GM20431 (cell line): Measurements from ENCODE around the gene CDHR3.

Experiments
- in situ Hi-C: fragments of 300-500 bp; cut with MseI, MboI; formaldehyde crosslinking; loops from one replicate; pipeline ENCODE4 v1.15.0; 2020; ENCODE audit warnings: low sequenced_read_pairs; ENCODE audit not compliant: unreplicated experiment

CDHR3 gene

GRCh38 chr7:106071356-106071998 is 108.4 kb downstream of the CDHR3 start:
- in situ Hi-C loops: no loop called here

DNA sequence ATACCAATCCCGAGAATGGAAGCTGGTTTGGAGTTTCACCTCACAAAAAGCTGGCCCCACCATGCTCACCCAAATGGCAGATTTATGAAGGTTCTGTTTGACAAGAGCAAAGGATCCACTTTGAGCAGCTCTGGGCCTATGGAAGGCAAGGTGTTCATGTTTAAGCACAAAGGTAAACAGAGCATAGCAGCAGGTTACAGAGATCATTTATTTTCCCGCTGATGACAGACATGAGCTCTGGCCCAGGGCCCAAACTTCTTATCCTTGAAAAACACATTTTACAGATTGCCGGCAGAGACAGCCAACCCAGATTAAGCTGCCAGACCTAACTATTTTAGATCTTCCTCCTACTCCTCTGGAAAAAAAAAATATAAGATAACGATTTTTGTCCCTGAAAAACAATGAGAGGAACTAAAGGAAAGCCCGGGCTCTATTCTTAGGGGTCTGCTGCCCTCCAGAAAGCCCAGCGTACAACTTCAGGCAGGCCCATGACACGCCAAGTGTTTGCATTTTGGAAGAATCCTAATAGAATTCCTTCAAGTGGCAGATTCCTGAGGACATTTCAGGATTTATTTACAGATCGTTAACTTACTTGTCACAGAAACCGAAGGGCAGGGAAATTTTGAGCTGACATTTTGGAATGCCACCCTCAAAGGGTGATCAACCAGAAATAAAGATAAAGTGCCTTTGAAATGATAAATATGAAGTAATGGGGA is 109.1 kb downstream of the CDHR3 start:
- in situ Hi-C loops: no loop called here

DNA sequence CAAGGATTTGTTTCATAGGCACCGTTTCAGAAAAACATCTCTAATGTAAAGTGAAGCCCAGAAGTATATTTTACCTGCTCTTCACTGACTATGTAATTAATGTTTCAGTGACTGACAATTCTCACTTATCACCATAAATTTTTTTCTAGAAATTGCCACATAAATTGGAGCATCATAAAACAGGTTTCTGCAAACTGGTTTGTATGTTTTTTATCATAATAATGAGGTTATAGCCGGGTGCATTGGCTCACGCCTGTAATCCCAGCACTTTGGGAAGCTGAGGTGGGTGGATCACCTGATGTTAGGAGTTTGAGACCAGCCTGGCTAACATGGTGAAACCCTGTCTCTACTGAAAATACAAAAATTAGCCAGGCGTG is 109.6 kb downstream of the CDHR3 start:
- in situ Hi-C loops: no loop called here

DNA sequence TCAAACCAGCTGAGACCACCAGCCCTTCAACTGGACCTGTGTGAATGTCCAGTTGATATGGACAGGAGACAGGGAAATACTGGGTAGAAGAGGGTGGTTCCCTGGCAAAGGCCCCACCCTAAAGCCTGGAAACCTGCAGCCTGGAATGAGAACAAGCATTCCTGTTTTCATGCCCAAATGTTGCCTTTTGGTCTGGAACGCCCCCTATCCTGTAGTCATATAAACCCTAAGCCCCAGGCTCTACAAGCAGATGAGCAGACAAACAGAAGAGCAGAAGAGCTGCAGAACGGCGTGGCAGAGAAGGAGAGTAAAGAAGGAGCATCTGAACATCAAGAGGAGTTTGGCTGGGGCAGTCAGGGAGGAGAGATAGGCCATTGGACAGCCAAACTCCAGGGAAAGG is 110.6 kb downstream of the CDHR3 start:
- in situ Hi-C loops: no loop called here

DNA sequence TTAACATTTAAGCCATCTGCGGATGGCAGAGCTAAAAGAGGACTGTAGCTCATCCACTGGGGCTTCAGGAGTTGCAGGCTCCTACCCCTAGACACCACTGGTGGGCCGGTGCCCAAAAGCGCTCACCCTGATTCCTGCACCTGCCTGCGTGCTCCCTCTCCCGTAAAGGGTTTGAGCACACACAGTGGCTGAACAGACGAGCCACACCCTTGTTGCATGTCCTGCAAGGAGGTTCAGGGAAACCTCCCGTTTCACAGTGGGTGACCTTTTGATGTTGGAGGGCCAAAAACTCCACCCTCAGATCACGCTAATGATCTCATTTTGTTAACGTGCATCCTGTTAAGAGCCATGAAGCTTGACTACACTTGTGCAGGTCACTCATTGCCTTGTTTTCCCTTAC is 111.2 kb downstream of the CDHR3 start:
- in situ Hi-C loops: no loop called here

- in situ Hi-C loops: no loop called here
Observed at GRCh38 chr7:106075937-106076336, 112.9 kb downstream of the CDHR3 start.

GRCh38 chr7:106076537-106076936 is 113.5 kb downstream of the CDHR3 start:
- in situ Hi-C loops: no loop called here

GRCh38 chr7:106080300-106080987 is 117.4 kb downstream of the CDHR3 start:
- in situ Hi-C loops: no loop called here

DNA sequence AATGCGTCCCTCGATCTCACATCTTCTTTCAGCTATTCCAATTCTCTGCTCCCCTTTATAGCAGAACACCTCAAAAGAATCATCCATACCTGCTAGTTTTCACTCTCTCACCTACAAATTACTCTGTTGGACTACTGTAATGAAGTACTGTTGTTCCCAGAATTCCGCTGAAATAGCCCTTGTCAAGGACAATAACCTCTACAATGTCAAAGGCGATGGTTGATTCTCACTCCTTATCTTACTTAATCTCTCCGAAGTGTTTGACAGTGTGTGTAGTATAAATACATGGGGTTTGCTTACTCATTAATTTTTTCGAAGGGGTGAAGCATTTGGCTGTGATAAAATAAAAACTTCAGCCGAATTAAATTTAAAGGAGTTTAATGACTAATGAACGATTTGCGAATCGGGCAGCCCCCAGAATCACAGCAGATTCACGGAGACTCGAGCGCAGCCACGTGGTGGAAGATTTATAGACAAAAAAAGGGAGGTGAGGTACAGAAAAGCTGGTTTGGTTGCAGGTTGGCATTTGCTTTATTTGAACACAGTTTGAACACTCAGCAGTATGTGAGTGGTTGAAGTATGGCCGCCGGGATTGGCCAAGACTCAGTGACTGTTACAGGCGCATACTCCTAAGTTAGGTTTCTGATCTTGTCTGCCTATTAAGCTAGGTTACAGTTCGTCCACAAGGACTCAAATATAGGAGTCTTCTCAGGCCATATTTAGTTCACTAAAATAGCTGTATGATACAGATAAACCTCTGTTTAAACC is 119.2 kb downstream of the CDHR3 start:
- in situ Hi-C loops: no loop called here
